ENCODE results near the gene HSPBAP1.

HSPBAP1 gene

DNA sequence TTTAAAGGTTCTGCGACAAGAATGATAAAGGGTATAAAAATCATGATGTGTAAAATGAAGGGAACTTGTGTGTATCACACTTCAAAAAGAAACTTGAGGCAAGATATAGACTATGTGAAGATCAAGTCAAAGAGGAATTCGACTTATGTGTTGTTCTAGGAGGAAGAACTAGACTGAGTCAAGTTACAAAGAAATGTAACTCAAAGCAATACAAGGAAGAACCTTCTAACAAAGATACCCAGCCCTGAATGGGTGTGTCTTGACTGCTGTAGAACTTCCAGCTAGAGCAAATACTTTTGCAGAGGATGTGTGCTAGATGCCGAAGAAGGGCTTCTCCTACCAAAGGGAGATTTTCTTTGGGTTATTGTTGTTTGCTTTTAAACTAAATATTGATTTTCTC is 3.7 kb upstream of the HSPBAP1 start:
- H3K4me3 ChIP-seq (ENCODE audit: low read depth, low read length), result no peak overlapping the region
- TF ChIP-seq, protein P1, sequence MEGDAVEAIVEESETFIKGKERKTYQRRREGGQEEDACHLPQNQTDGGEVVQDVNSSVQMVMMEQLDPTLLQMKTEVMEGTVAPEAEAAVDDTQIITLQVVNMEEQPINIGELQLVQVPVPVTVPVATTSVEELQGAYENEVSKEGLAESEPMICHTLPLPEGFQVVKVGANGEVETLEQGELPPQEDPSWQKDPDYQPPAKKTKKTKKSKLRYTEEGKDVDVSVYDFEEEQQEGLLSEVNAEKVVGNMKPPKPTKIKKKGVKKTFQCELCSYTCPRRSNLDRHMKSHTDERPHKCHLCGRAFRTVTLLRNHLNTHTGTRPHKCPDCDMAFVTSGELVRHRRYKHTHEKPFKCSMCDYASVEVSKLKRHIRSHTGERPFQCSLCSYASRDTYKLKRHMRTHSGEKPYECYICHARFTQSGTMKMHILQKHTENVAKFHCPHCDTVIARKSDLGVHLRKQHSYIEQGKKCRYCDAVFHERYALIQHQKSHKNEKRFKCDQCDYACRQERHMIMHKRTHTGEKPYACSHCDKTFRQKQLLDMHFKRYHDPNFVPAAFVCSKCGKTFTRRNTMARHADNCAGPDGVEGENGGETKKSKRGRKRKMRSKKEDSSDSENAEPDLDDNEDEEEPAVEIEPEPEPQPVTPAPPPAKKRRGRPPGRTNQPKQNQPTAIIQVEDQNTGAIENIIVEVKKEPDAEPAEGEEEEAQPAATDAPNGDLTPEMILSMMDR (IDR thresholded peaks at IDR 0.05; ENCODE audit: borderline replicate concordance, insufficient read depth, low read depth, low read length), result no peak

DNA sequence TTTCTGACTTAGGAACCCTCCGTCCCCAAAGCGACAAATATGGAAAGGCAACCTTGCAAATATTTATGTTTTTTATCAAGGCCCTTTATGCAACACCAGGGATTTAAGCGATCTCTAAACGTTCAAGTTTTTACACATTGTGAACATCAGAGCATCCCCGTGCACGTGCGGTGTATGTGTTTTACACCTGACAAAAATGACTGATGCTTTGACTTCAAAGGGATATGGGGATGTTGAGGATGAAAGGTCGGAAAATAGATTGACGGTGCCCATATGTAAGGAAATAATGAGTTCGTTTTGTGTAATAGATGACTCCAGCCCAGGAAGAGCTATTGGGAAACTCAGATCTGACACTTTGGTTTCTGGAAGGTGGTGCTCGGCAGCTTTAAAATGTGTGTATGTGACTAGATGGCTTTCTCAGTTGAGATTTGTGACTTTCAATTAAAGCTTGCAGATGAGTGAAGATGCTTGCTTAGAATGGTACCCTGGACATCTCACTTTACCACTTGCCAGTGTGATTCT is 2.1 kb upstream of the HSPBAP1 start:
- TF ChIP-seq, protein P1 (IDR thresholded peaks at IDR 0.05; ENCODE audit: borderline replicate concordance, insufficient read depth, low read depth, low read length), result no peak
- H3K4me3 ChIP-seq (ENCODE audit: low read depth, low read length), result peak overlapping the region; percentile 90

DNA sequence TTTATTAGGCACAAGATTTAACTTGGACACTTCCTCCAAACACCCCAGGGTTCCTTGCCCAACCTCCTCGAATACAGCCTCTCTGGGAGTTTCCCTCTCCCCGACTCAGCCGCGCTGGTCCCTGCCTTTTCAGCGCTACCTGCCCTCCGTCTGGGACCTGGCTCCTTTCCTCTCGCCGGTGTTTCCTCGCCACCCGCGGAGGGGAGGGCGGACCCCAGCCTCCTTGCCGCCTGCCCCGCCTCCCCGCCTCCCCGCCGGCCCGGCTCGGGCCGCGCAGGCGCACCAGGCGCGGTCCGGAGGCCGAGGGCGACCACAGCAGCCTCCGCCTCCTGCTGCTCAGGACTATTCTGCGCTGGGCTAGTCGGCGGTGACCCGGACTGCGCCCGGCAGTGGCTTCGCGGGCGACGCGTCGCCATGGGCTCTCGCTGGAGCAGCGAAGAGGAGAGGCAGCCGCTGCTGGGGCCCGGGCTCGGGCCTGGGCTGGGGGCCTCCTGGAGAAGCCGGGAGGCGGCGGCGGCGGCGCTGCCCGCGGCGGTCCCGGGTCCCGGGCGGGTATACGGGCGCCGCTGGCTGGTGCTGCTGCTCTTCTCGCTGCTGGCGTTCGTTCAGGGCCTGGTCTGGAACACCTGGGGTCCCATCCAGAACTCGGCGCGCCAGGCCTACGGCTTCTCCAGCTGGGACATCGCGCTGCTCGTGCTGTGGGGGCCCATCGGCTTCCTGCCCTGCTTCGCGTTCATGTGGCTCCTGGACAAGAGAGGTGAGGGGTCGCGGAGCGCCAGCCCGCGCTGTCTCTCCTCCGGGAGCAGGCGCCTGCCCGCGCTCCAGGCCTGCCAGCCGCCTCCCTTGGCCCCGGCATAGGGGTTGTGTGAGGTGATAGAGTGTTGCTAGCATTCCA is 1.4 kb upstream of the HSPBAP1 start, which contains the start of gene SLC49A4:
Gene SLC49A4, plus strand, starts transcription at position 291 of the 895 bp plus-strand sequence. Its CDS starts 124 bp downstream, at position 415.
- TF ChIP-seq, protein P1 (IDR thresholded peaks at IDR 0.05; ENCODE audit: borderline replicate concordance, insufficient read depth, low read depth, low read length), result no peak
- peak within 1 kb of the TSS; percentile 90 for H3K4me3 ChIP-seq (ENCODE audit: low read depth, low read length)

DNA sequence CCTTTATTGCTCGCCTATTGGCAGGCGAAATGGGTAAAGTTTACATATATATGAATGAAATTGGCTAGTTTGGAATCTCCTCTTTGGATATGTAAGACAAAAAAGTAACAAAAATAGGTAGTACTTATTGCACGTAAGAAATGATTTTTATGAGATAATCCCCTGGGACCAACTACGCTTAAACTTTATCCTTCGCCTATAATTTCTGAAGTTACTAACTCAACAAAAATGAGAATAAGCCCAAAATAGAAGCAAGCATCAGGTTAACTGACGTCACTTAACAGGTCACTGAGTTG is 800 bp upstream of the HSPBAP1 start:
- peak overlapping the region; percentile 90 for H3K4me3 ChIP-seq (ENCODE audit: low read depth, low read length)
- TF ChIP-seq, protein P1 (IDR thresholded peaks at IDR 0.05; ENCODE audit: borderline replicate concordance, insufficient read depth, low read depth, low read length), result no peak

DNA sequence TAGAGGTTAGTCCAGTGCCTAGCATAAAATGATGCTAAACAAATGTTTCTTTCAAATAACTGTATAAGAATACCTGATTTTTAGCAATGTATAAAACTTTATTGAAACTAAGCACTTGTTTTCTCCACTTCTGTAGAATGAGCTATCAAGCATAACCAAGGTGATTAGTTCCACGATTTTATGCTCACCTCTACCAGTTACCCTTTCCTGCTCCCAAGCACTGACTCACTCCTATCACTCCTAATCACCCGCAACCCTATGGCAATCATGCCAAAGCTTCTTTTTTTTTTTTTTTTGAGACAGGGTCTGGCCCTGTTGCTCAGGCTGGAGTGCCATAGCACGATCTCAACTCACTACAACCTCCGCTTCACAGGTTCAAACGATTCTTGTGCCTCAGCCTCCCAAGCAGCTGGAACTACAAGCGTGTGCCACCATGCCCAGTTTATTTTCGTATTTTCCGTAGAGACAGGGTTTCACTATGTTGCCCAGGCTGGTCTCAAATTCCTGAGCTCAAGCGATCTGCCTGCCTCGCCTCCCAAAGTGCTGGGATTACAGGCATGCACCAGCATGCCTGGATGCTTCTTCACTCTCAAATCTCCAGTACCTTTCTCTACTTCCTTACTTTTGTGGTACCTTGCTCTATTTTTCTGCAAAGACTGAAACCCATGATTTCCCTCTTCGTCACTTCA is 3.9 kb downstream of the HSPBAP1 start:
- H3K4me3 ChIP-seq (ENCODE audit: low read depth, low read length), result no peak overlapping the region
- TF ChIP-seq, protein P1 (IDR thresholded peaks at IDR 0.05; ENCODE audit: borderline replicate concordance, insufficient read depth, low read depth, low read length), result no peak

DNA sequence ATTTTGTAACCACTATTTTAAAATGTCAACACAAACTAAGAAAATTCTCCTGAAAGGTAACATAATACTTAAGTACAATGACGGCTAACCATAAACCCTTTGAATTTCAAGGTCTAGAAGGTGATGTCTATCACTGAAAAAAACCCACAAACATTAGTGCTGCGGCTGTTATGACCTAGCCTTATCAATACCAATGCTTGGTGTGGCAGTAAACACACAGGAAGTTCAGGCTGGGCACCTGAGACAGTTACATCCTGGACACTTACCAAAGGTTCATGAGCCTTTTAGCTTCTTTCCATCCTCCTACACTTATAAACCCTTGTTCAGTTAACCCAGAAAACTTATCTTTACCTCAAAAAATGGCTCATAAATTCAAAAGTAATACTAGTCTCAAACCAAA is 5.8 kb downstream of the HSPBAP1 start:
- no peak overlapping the region for H3K4me3 ChIP-seq (ENCODE audit: low read depth, low read length)
- TF ChIP-seq, protein P1 (IDR thresholded peaks at IDR 0.05; ENCODE audit: borderline replicate concordance, insufficient read depth, low read depth, low read length), result no peak

All from GM12875 (cell line).